Measurements from ENCODE around the gene HSPG2. TPM values are rescaled to one million over a fixed set of nuclear protein-coding genes. Genes with fewer than 3 reads are reported as not detected.

Gene HSPG2
- total RNA-seq, 1 donor from 2014 or later: 887 TPM

- DNase-seq (ENCODE audit: low spot score) (no peak), ATAC-seq (no peak)
- intact Hi-C loops (cut with DNase I): no loop called here
Observed at GRCh38 chr1:21893046-21893805, 43.9 kb downstream of the HSPG2 start.

- peak; percentile 32 for ATAC-seq
- intact Hi-C loops (cut with DNase I): no loop called here
- peak; percentile 76 for DNase-seq (ENCODE audit: low spot score)
Observed at GRCh38 chr1:21891621-21892479, 45.3 kb downstream of the HSPG2 start.

- intact Hi-C loops (cut with DNase I): no loop called here
- DNase-seq (ENCODE audit: low spot score) (no peak), ATAC-seq (no peak)
Observed at GRCh38 chr1:21891081-21891480, 46.0 kb downstream of the HSPG2 start.

GRCh38 chr1:21888500-21888899, 48.6 kb downstream of the HSPG2 start:
- intact Hi-C loops (cut with DNase I): no loop called here
- DNase-seq (ENCODE audit: low spot score) (no peak), ATAC-seq (no peak)

GRCh38 chr1:21887796-21888195, 49.3 kb downstream of the HSPG2 start:
- no peak for ATAC-seq
- no peak for DNase-seq (ENCODE audit: low spot score)
- intact Hi-C loops (cut with DNase I): no loop called here

GRCh38 chr1:21887216-21887736, 49.8 kb downstream of the HSPG2 start:
- DNase-seq (ENCODE audit: low spot score) (no peak), ATAC-seq (no peak)
- intact Hi-C loops (cut with DNase I): no loop called here

GRCh38 chr1:21886486-21887215, 50.5 kb downstream of the HSPG2 start:
- intact Hi-C loops (cut with DNase I): no loop called here
- no peak for ATAC-seq
- DNase-seq (ENCODE audit: low spot score): no peak

GRCh38 chr1:21885236-21886037, 51.7 kb downstream of the HSPG2 start:
- intact Hi-C loops (cut with DNase I): no loop called here
- ATAC-seq (no peak), DNase-seq (ENCODE audit: low spot score) (no peak)

- DNase-seq (ENCODE audit: low spot score) (no peak), ATAC-seq (no peak)
- intact Hi-C loops (cut with DNase I): no loop called here
Observed at GRCh38 chr1:21884456-21885235, 52.5 kb downstream of the HSPG2 start.

GRCh38 chr1:21882721-21883415, 54.2 kb downstream of the HSPG2 start:
- peak; percentile 70 for ATAC-seq
- intact Hi-C loops (cut with DNase I): no loop called here
- DNase-seq (ENCODE audit: low spot score): no peak

- ATAC-seq: no peak
- no peak for DNase-seq (ENCODE audit: low spot score)
- intact Hi-C loops (cut with DNase I): no loop called here
Observed at GRCh38 chr1:21881250-21881649, 55.9 kb downstream of the HSPG2 start.

GRCh38 chr1:21880619-21880970, 56.5 kb downstream of the HSPG2 start:
- ATAC-seq: no peak
- intact Hi-C loops (cut with DNase I): no loop called here

GRCh38 chr1:21879928-21880618, 57.0 kb downstream of the HSPG2 start:
- DNase-seq (ENCODE audit: low spot score): no peak
- no peak for ATAC-seq
- intact Hi-C loops (cut with DNase I): no loop called here

More at GRCh38 chr1:21880619-21880970, 56.5 kb downstream of the HSPG2 start:
- DNase-seq (ENCODE audit: low spot score): no peak

GRCh38 chr1:21878840-21879478, 58.2 kb downstream of the HSPG2 start:
- intact Hi-C loops (cut with DNase I): no loop called here
- ATAC-seq (no peak), DNase-seq (ENCODE audit: low spot score) (no peak)

- DNase-seq (ENCODE audit: low spot score): no peak
- ATAC-seq: no peak
- intact Hi-C loops (cut with DNase I): no loop called here
Observed at GRCh38 chr1:21878009-21878773, 58.9 kb downstream of the HSPG2 start.

GRCh38 chr1:21876267-21876666, 60.8 kb downstream of the HSPG2 start:
- no peak for DNase-seq (ENCODE audit: low spot score)
- ATAC-seq: no peak
- intact Hi-C loops (cut with DNase I): no loop called here

Measured in sciatic nerve (tissue), 2 donors.